NCI-H2029 (cell line): ENCODE data around the gene CPSF3.
"Not testable (repeated sequence)": the region's sequence is repeated elsewhere in the genome, so short reads cannot be mapped to it uniquely, and the experiment has no call there.

Source experiments
- DNase-seq: peaks from one replicate; lab custom pipeline; 2025; lab: John Stamatoyannopoulos, UW

CPSF3 gene

DNA sequence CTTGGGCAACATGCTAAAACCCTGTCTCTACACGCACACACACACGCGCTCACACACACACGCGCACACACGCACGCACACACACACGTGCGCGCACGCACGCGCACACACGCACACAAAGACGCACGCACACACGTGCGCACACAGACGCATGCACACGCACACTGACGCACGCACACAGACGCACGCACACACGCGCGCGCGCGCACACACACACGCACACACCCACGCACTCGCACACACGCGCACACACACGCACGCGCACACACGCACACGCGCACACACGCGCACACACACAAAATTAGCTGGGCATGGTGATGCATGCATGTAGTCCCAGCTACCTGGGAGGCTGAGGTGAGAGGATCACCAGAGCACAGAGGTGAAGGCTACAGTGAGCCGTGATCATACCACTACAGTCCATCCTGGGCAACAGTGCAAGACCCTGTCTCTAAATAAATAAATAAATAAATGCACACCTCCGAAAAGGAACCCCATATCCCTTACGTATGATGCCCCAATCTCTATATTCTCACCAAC, 42.8 kb downstream of the CPSF3 start:
- no peak for DNase-seq

DNA sequence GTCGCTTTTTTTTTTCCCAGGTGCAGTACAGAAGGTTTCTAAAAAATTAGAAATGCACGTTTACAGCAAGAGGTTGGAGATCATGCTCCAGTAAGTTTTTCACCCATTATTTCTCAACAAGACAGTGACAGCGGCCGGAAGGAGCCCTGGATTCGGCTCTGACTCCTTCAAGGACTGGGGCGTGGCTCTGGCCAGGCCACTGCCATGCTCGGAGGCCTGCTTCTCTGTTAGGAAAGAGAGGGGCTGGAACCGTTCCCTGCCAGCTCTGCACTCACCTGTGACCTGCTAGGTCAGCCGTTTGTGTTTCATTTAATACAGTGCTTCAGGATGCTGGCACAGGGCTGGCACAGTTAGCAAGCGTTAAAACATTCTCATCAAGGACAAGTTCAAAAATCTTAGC, 44.2 kb downstream of the CPSF3 start:
- no peak for DNase-seq

- DNase-seq: no peak
Observed at GRCh38 chr2:9471206-9471605, 47.8 kb downstream of the CPSF3 start.

DNA sequence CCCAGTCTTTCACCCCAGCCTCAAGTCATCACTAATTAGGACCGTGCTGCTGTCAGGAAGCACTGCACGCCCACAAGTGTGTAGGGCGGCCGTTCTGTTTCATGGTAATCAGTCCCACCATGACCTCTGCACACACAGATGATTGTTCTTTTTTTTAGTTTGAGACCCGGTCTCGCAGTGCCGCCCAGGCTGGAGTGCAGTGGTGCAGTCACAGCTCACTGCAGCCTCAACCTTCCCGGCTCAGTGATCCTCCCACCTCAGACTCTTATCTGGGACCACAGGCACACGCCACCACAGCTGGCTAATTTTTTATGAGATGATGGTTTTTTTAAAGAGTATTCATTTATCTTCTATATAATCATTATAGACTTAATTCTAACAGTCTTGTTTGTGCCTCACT, 49.1 kb downstream of the CPSF3 start:
- no peak for DNase-seq

DNA sequence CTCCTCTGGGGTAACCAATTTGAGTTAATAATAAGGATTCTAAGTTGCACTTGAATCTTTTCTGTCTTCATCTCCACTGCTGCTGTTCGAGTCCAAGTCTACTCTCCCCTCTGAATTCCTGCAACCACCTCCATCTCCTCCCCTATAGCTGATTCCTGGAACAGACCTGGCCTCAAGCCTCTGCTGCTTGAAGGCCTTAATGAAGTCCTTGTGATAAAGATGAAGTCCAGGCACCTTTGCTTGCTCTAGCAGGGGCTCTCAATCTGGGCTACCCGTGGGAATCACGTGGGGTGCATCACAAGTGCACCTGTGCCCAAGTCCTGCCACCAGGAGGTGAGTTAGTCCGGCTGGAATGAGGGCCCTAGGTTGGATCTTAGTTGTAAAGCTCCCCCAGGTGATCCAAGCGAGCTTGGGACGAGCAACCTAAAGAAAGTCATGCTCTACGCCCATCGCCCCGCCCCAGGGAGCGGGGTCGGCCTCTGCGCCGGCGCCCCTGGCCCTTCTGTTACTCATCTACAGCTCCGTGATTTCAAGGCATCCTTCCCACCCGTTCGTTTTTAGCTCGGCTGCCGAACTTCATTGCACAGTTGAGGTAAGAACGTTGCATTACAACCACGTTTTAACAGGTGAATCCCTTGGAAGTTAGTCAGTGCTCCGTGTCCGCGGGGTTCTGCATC, 50.0 kb downstream of the CPSF3 start:
- no peak for DNase-seq

GRCh38 chr2:9473985-9474360, 50.5 kb downstream of the CPSF3 start:
- DNase-seq: no peak

- no peak for DNase-seq
Observed at GRCh38 chr2:9474361-9475057, 51.1 kb downstream of the CPSF3 start, which contains the start of gene IAH1. Gene IAH1 (plus strand): TSS chr2:9474551. CDS start chr2:9474567, 16 bp downstream.

- DNase-seq: no peak
Observed at GRCh38 chr2:9477914-9478313, 54.5 kb downstream of the CPSF3 start.

DNA sequence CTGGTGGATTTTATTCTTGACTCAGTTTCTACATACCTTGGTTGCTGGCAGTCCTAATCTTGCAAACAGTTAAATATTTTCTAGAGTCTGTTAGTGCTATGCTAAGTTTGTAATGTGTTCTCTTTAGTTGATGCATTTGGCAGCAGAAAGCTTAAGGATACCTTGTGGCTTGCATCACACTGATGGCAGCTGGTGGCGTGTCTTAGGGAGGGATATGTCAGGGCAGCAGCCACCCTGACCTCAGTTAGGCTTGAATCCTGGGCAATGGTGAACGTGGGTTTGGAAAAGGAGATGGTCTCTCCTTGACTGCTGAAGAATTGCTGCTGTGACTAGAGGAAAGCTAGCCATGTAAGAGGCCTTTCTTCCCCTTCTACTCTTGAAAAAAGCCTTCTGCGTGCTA, 55.1 kb downstream of the CPSF3 start:
- no peak for DNase-seq

GRCh38 chr2:9480157-9480556, 56.7 kb downstream of the CPSF3 start:
- no peak for DNase-seq

DNA sequence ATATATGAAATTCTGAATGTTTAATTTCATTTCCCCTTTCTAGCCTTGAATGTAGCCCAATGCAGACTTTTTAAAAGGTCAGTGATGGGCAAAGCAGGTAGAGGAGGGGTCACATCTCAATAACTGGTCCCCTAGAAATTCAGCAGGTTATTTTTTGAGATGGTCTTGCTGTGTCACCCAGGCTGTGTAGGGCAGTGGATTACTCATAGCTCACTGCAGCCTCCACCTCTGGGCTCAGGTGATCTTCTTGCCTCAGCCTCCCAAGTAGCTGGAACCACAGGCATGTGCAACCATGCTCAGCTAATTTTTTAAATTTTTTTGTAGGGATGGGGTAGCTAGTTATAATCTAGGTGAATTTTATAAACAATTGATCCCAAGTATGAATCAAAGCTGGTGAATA, 59.7 kb downstream of the CPSF3 start:
- DNase-seq: no peak

- no peak for DNase-seq
Observed at GRCh38 chr2:9484533-9484932, 61.1 kb downstream of the CPSF3 start.

- DNase-seq: no peak
Observed at GRCh38 chr2:9488583-9489547, 65.4 kb downstream of the CPSF3 start.

DNA sequence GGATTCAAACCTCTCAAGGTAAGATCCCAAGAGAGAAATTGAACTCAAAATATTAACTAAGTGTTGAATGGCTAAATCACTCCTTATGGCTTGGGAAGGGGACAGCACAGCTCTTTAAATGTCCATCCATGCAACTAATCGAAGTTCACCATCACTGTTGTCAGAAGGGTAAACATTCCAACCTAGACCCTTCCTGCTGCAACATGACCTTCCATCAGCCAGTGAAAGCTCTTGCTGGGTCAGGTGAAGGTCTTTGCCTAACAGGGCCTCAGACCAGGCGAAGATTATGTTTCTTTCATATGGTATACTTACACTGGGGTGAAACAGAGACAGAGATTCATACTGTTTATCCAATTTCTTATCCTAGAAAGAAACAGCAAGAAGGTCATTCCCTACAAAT, 67.3 kb downstream of the CPSF3 start:
- DNase-seq: no peak

DNA sequence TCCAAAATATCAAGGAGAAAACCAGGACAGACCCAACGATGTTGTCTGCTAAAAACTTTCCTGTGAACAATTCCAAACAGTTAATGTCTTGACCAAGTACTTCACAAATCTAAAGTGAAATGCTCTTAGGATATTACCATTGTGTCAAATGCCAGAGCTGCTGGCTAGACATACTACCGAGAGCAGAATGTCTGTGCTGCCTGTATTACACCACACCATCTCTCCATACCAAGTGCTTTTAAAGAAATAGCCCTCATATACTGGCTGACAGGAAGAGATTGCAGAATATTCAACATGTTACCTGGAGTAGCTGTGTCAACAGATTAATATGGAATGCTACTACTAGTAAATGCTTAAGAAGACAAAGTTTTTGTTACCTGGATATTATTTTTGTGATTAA, 69.5 kb downstream of the CPSF3 start:
- no peak for DNase-seq

- DNase-seq: no peak
Observed at GRCh38 chr2:9493478-9493877, 70.0 kb downstream of the CPSF3 start.

DNA sequence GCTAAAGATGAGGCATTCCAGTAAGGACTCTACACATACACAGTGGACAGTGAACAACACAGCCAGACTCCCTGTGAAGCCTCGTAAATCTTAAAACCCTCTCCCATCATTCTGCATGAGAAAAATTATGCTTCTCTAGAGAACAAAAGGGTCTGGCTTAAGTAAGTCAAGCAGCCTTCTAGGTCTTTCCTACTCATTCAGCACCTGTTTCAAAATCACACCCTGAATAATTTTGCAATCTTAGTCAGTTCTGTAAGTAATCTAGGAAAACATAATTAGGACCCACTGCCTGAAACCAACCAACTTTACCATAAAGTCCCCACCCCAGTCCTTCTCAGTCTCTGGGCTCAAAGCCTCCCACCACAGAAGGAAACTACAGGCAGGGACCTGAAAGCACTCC, 70.6 kb downstream of the CPSF3 start:
- DNase-seq: no peak

DNA sequence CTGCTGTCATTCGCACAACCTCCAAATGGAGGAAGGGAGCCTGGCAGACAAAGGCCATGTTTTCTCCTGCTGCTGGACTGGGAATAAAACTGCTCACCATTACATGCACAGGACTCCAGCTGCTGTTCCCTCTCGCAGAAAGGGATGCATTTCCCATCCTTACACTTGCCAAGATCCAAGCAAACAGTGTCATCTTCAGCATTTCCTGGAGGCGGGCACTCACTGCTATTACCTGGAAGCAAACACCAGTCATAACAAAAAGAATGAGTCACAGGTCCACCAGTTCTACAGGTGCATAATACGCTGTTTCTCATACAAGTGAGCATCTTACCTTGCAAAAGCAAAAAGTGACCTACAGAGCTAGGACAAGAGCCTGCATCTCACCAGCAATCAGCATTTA, 73.6 kb downstream of the CPSF3 start:
- peak; percentile 78 for DNase-seq

DNA sequence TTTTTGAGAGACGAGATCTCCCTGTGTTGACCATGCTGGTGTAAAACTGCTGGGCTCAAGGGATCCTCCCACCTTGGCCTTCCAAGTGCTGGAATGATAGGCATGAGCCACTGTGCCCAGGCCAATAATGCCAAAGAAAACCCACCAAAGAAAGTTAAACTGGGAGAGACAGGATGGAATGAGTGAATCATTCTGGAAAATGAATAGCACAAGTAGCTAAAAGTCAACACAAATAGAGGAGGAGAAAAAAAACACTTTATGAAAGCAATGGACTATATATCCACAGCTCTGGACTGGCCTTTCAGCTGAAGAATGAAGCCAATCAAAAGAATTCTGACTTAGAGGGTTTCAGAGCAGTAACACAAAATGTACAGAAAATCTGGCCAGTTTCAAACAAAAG, 74.8 kb downstream of the CPSF3 start:
- no peak for DNase-seq

GRCh38 chr2:9508931-9509330, 85.5 kb downstream of the CPSF3 start:
- DNase-seq: no peak

DNA sequence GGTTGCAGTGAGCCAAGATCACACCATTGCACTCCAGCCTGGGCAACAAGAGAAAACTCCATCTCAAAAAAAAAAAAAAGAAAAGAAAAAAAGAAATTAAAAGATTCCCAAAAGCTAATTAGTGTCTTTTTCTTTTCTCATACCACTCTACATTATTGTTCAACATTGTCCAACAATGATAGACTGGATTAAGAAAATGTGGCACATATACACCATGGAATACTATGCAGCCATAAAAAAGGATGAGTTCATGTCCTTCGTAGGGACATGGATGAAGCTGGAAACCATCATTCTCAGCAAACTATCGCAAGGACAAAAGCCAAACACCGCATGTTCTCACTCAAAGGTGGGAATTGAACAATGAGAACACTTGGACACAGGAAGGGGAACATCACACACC, 90.5 kb downstream of the CPSF3 start:
- DNase-seq: not testable (repeated sequence)

GRCh38 chr2:9517118-9517782, 93.8 kb downstream of the CPSF3 start:
- DNase-seq: no peak
